HepG2 (cell line): Measurements from ENCODE around the gene IMPG2.

Experiments
- ATF3 ChIP-seq: sonication (generic); formaldehyde crosslinking; IDR thresholded peaks from 2 replicates; pipeline ENCODE4 v1.4.0; 2020; ENCODE audit warnings: missing genetic modification reagents
- CTCF ChIP-seq: sonication (generic); formaldehyde crosslinking; IDR thresholded peaks from 2 replicates; pipeline ENCODE4 v1.5.0; 2020; ENCODE audit warnings: mild to moderate bottlenecking, missing genetic modification reagents, moderate library complexity
- DPF2 ChIP-seq: sonication (generic); formaldehyde crosslinking; IDR thresholded peaks from 2 replicates; pipeline ENCODE4 v1.4.0; 2020; ENCODE audit warnings: mild to moderate bottlenecking, low read depth, missing genetic modification reagents, borderline replicate concordance
- GLI4 ChIP-seq: sonication (generic); formaldehyde crosslinking; IDR thresholded peaks from 2 replicates; pipeline ENCODE4 v1.5.1; 2020; ENCODE audit warnings: missing genetic modification reagents, mild to moderate bottlenecking, moderate library complexity, borderline replicate concordance
- HNRNPUL1 ChIP-seq: fragments of 200-400 bp; formaldehyde crosslinking; IDR thresholded peaks from 2 replicates; pipeline ENCODE4 v1.6.1; 2017; ENCODE audit warnings: low read depth, mild to moderate bottlenecking, low read length, moderate library complexity
- POLR2A ChIP-seq, 2 experiments: IDR thresholded peaks; 2 replicates each; pipeline ENCODE4 v1.6.1; 2011; ENCODE audit warnings: low read depth in 2 of 2, low read length in 2 of 2, mild to moderate bottlenecking in 1 of 2, moderate library complexity in 1 of 2; ENCODE audit not compliant: insufficient read depth in 1 of 2
- POLR2AphosphoS5 ChIP-seq: IDR thresholded peaks from 2 replicates; pipeline ENCODE4 v1.6.1; 2012; ENCODE audit warnings: low read depth, low read length
- SMAD9 ChIP-seq: sonication (generic); formaldehyde crosslinking; IDR thresholded peaks from 2 replicates; pipeline ENCODE4 v1.5.1; 2020; ENCODE audit warnings: mild to moderate bottlenecking, missing genetic modification reagents
- SMC3 ChIP-seq: IDR thresholded peaks from 2 replicates; pipeline ENCODE4 v1.6.1; 2011; ENCODE audit warnings: low read length, improper control_type of control experiment
- TERF1 ChIP-seq: sonication (generic); formaldehyde crosslinking; IDR thresholded peaks from 2 replicates; pipeline ENCODE4 v1.8.0; 2022; ENCODE audit warnings: mild to moderate bottlenecking, missing genetic modification reagents, moderate library complexity
- ZBTB1 ChIP-seq: sonication (generic); formaldehyde crosslinking; IDR thresholded peaks from 2 replicates; pipeline ENCODE4 v1.4.0; 2020; ENCODE audit warnings: missing genetic modification reagents, borderline replicate concordance
- ZFP91 ChIP-seq: sonication (generic); formaldehyde crosslinking; IDR thresholded peaks from 2 replicates; pipeline ENCODE4 v1.9.0; 2022; ENCODE audit warnings: missing genetic modification reagents, mild to moderate bottlenecking, borderline replicate concordance
- ZNF616 ChIP-seq: sonication (generic); formaldehyde crosslinking; IDR thresholded peaks from 2 replicates; pipeline ENCODE4 v1.5.0; 2020; ENCODE audit warnings: low read depth, mild to moderate bottlenecking, missing genetic modification reagents

- TF ChIP-seq TERF1 (CRISPR knock-in tag): no peak
- TF ChIP-seq GLI4 (CRISPR knock-in tag): no peak
- no peak for TF ChIP-seq ZBTB1
- TF ChIP-seq ATF3 (CRISPR knock-in tag): no peak
- TF ChIP-seq POLR2AphosphoS5: no peak
- no peak for TF ChIP-seq CTCF (CRISPR knock-in tag)
- TF ChIP-seq ZNF616 (CRISPR knock-in tag): no peak
- no peak for TF ChIP-seq DPF2 (CRISPR knock-in tag)
- no peak for TF ChIP-seq SMAD9 (CRISPR knock-in tag)
- no peak for TF ChIP-seq ZFP91
- TF ChIP-seq POLR2A (IDR thresholded peaks at IDR 0.05; ENCODE audit: insufficient read depth in 1 of 2, low read depth in 2 of 2, low read length in 2 of 2): no peak
- TF ChIP-seq SMC3: no peak
- no peak for TF ChIP-seq HNRNPUL1
These were observed 63.9 kb downstream of the IMPG2 start for GRCh38 chr3:101256511-101256910.
